ENCODE results near the gene BLVRA. TPM values are rescaled to one million over a fixed set of nuclear protein-coding genes. Genes with fewer than 3 reads are reported as not detected.
"Not testable (repeated sequence)": the region's sequence is repeated elsewhere in the genome, so short reads cannot be mapped to it uniquely, and the experiment has no call there.

Gene BLVRA
- total and polyA plus RNA-seq, 5 experiments from 2014 or later: 9.6 to 33.8 (median 17.8) TPM

DNA sequence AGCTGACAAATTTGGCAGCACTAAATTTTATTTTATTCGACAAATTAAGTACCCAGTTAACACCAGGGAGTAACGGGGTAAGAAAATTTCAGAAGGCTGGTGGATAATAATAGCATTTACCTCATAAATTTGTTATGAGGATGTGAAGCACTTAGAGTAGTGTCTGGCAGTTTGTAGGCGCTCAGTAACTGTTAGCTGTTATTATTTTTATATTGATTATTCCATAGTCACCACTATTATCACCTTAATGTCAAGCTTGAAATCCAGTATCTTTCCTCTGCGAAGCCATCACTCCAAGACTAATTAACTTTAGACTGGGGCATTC lies 28.6 kb upstream of the BLVRA start:
- POLR2A ChIA-PET: interaction anchor here (0.7 to 1.9 kb wide), 7 partner anchors 25 to 798 kb away, joined by 3 to 12 read pairs (median 6); partner anchors contain the start of genes BLVRA, MRPL32, PSMA2 and STK17A
- H3K27ac Mint-ChIP-seq: peak overlapping the region; percentile 83 to 95 (median 92)
- DNase-seq: no peak
- no peak for ATAC-seq
- H3K9me3 Mint-ChIP-seq: no peaks in the 10 kb centered on the region
- H3K36me3 Mint-ChIP-seq: peaks cover 0 to 1% (median under 1%) of the 10 kb centered on the region in 3 donors
- H3K4me3 Mint-ChIP-seq: peak overlapping the region; percentile 90 to 97 (median 94)
- H3K4me1 Mint-ChIP-seq: peaks cover 17 to 48% (median 34%) of the 10 kb centered on the region in 4 donors
- peaks cover 0 to 2% (median 0%) of the 10 kb centered on the region in 5 donors for H3K27me3 Mint-ChIP-seq

DNA sequence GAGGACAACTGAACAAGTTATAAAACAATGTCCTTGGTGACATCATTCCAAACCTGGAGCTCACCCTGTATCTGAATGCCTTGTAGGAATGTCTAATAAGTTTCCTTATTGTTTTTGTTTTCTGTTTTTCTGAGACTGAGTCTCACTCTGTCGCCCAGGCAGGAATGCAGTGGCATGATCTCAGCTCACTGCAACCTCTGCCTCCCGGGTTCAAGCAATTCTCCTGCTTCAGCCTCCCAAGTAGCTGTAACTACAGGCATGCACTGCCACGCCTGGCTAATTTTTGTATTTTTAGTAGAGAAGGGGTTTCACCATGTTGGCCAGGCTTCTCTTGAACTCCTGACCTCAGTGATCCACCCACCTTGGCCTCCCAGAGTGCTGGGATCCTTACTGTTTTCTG lies 27.0 kb upstream of the BLVRA start:
- ATAC-seq, H3K36me3 Mint-ChIP-seq, H3K9me3 Mint-ChIP-seq, DNase-seq, POLR2A ChIA-PET, H3K27me3 Mint-ChIP-seq: not testable (repeated sequence)
- Mint-ChIP-seq H3K4me1 (peaks cover 15 to 37% (median 23%) of the 10 kb centered on the region in 4 donors), H3K4me3 (peak overlapping the region in 2 of 10 donors; percentile 7 to 37), H3K27ac (peak overlapping the region in 1 of 10 donors; percentile 62)

DNA sequence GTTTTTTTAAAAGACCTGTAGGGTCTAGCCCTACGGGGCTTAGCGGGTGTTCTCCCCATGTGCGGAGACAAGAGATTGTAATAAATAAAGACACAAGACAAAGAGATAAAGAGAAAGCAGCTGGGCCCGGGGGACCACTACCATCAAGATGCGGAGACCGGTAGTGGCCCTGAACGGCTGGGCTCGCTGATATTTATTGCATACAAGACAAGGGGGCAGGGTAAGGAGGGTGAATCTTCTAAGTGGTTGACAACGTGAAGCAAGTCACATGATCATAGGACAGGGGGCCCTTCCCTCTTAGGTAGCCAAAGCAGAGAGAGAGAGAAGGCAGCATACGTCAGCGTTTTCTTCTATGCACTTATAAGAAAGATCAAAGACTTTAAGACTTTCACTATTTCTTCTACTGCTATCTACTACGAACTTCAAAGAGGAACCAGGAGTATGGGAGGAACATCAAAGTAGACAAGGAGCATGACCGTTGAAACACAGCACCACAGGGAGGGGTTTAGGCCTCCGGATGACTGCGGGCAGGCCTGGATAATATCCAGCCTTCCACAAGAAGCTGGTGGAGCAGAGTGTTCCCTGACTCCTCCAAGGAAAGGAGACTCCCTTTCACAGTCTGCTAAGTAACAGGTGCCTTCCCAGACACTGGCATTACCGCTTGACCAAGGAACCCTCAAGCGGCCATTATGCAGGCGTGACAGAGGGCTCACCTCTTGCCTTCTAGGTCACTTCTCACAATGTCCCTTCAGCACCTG lies 23.7 kb upstream of the BLVRA start:
- H3K9me3 Mint-ChIP-seq, H3K36me3 Mint-ChIP-seq, H3K4me3 Mint-ChIP-seq, H3K4me1 Mint-ChIP-seq, ATAC-seq, H3K27me3 Mint-ChIP-seq, POLR2A ChIA-PET, DNase-seq: not testable (repeated sequence)
- peak overlapping the region in 1 of 10 donors; percentile 5 for H3K27ac Mint-ChIP-seq

DNA sequence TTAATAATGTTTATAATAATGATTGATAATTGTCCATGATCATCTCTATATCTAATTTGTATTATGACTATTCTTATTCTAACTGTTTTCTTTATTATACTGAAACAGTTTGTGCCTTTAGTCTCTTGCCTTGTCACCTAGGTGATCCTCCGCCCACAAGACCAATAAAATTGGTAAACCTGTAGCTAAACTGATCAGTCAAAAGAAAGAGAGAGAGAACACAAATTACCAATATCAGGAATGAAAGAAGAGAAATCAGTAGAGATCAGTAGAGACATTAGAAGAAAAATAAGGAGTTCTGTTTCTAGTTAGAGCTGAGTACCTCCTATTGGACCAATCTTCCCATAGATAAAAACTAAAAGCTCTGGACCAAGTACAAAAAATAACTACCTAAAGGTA lies 23.1 kb upstream of the BLVRA start:
- Mint-ChIP-seq H3K27me3 (peaks cover 0 to 2% (median 0%) of the 10 kb centered on the region in 5 donors), H3K4me3 (no peak overlapping the region), H3K36me3 (no peaks in the 10 kb centered on the region), H3K27ac (no peak overlapping the region), H3K4me1 (peaks cover 0 to 2% (median under 1%) of the 10 kb centered on the region in 4 donors), H3K9me3 (no peaks in the 10 kb centered on the region)
- ATAC-seq: no peak
- no peak for DNase-seq
- POLR2A ChIA-PET: no interaction called here

DNA sequence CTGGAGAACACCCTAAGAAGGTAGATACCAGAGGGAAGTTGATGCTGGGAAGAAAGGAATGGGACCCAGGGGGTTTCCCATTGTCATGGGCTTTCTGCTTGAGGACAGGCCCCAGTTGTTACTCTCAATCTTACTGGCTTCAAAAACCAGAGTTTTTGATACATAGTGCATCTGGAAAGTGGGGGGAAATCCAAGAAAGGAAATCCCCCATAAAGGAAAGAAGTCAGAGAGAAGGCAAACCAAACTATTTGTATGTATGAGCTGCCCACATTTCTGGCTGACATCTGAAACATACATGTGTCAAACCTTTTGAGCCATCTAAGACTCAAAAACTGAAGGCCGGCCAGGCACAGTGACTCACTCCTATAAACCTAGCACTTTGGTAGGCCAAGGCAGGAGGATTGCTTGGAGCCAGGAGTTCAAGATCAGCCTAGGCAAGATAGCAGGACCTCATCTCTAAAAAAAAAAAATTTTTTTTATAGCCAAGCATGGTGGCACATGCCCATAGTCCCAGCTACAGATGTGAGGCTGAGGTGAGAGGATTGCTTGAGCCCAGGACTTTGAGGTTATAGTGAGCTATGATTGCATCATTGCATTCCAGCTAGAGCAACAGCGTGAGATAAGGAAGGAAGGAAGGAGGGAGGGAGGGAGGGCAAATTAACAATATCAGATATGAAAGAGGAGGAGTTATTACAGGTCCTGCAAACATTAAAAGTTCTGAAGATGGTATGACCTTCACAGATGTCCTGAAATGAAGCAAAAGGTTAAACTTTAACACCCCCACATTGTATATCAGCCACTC lies 22.5 kb upstream of the BLVRA start:
- POLR2A ChIA-PET: no interaction called here
- peaks cover 0 to 2% (median 0%) of the 10 kb centered on the region in 5 donors for H3K27me3 Mint-ChIP-seq
- no peaks in the 10 kb centered on the region for H3K9me3 Mint-ChIP-seq
- H3K4me3 Mint-ChIP-seq: no peak overlapping the region
- no peaks in the 10 kb centered on the region for H3K36me3 Mint-ChIP-seq
- H3K4me1 Mint-ChIP-seq: peaks cover 0 to 2% (median 0%) of the 10 kb centered on the region in 4 donors
- no peak for ATAC-seq
- no peak overlapping the region for H3K27ac Mint-ChIP-seq
- DNase-seq: no peak

DNA sequence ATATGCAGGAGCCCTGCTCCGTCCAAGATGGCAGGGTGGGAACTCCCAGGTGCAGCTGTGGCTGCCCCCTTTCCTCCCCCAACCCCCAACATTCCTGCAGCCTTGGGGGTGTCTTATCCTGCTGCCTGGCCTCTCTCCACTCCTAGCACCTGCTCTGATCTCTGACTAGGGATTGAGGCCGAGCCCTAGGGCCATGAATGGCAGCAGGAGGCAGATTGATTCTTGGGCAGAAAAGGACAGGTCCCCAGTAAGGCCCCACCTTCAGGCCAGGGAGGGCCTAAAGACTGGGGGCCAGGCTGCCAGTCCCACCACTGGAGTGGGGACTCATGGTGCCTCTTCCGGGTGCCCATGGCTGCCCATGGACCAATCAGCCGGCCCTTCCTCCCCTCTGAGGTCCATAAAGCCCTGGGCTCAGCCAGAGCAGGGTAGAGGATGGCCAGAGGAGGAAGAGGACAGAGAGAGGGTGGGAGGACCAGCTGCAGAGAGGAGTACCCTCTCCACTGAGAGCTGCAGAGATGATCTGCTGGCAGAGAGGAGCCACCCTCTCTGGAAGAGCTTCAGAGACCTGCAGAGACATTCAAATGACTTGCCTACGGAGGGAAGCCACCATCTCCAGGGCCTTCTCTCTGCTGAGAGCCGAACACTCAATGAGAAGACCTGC lies 20.9 kb upstream of the BLVRA start:
- H3K27ac Mint-ChIP-seq: no peak overlapping the region

DNA sequence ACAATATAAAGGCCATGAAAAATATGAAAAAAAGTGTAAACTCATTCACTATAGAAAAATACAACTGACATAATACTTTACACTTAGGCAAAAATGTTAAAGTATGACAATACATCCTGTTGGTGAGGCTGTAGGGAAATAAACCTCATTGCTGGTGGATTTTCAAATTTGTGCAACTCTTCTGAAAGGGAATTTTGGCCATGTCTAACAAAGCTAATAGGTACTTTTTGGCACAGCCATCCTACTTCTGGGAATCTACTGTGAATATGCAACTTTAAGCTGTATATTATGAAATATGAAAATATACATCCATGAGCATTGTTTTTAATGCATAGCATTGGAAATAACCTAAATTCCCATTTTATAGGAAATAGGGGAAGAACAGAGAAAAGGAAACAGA lies 15.8 kb upstream of the BLVRA start:
- H3K27ac Mint-ChIP-seq: no peak overlapping the region
- H3K27me3 Mint-ChIP-seq: peaks cover 0 to 13% (median 5%) of the 10 kb centered on the region in 5 donors
- H3K4me1 Mint-ChIP-seq: peaks cover 0 to 2% (median 0%) of the 10 kb centered on the region in 4 donors
- no peak overlapping the region for H3K4me3 Mint-ChIP-seq
- ATAC-seq (no peak), DNase-seq (no peak)
- POLR2A ChIA-PET: no interaction called here
- no peaks in the 10 kb centered on the region for H3K36me3 Mint-ChIP-seq
- H3K9me3 Mint-ChIP-seq: no peaks in the 10 kb centered on the region

More for the DNA sequence above, 20.9 kb upstream of the BLVRA start:
- DNase-seq (no peak), ATAC-seq (no peak)
- Mint-ChIP-seq H3K9me3 (no peaks in the 10 kb centered on the region), H3K4me3 (no peak overlapping the region), H3K36me3 (no peaks in the 10 kb centered on the region), H3K27me3 (peaks cover 0 to 2% (median 0%) of the 10 kb centered on the region in 5 donors), H3K4me1 (peaks cover 0 to 2% (median 0%) of the 10 kb centered on the region in 4 donors)
- POLR2A ChIA-PET: no interaction called here

DNA sequence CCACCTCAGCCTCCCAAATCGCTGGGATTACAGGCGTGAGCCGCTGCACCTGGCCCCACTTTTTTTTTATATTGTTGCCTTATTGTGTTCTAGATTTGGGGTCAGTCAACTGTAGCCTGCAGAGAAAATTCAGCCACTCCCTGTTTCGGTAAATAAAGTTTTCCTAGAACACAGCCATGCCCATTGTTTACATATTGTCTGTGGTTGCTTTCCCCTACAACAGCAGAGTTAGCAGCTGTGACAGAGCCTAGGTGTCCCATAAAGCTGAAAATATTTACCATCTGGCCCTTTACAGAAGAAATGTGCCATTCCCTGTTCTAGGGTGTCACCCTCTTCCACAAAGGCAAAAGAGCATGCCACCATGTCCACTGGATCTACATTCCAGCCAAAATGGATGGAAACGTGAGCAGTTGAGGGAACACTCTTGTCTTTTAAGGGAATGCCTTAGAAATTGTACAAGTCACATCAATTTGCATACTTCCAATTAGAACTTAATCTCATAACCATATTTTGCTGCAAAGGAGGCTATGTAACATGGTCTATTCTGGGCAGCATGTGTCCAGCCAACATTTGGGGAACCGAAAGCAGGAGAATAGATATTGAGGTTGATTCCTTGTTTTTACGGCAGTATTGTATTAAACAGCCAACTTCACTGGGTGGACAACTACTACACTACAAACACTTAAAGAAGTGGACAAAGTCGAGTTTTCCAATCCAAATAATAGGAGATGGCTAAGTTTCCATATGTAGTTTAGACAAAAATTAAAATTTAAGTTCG lies 11.0 kb upstream of the BLVRA start:
- POLR2A ChIA-PET: no interaction called here
- ATAC-seq (no peak), DNase-seq (no peak)
- peaks cover 0 to 13% (median 5%) of the 10 kb centered on the region in 5 donors for H3K27me3 Mint-ChIP-seq
- no peak overlapping the region for H3K4me3 Mint-ChIP-seq
- H3K9me3 Mint-ChIP-seq: no peaks in the 10 kb centered on the region
- peaks cover 0 to 1% (median 0%) of the 10 kb centered on the region in 4 donors for H3K4me1 Mint-ChIP-seq
- no peak overlapping the region for H3K27ac Mint-ChIP-seq
- H3K36me3 Mint-ChIP-seq: no peaks in the 10 kb centered on the region

DNA sequence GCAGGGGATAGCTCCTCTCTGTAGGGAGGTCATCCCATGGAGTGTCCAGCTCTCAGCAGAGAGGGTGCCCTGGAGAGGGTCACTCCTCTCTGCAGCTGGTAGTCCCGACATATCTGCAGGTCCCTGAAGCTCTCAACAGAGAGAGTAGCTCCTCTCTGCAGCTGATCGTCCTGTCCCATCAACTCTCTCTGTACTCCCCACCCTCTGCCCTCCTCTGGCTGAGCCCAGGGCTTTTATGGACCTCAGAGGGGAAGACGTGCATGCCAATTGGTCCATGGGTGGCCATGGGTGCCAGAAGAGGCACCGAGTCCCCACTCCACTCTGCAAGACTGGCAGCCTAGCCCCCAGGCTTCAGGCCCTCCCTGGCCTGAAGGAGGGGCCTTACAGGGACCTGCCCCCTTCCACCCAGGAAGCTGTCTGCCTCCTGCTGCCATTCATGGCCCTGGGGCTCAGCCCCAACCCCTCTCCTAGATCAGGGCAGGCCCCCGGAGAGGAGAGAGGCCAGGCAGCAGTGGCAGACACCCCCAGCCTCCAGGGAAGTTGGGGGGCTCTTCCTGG lies 9.0 kb upstream of the BLVRA start:
- no peak for DNase-seq
- Mint-ChIP-seq H3K27ac (no peak overlapping the region), H3K4me3 (no peak overlapping the region), H3K4me1 (peaks cover 0 to 4% (median 0%) of the 10 kb centered on the region in 4 donors), H3K36me3 (no peaks in the 10 kb centered on the region), H3K9me3 (no peaks in the 10 kb centered on the region), H3K27me3 (peaks cover 0 to 13% (median 5%) of the 10 kb centered on the region in 5 donors)
- POLR2A ChIA-PET: interaction anchor here (0.5 kb wide), 1 partner anchor 613 kb away, joined by 3 read pairs; no protein-coding TSS in a partner anchor
- no peak for ATAC-seq

DNA sequence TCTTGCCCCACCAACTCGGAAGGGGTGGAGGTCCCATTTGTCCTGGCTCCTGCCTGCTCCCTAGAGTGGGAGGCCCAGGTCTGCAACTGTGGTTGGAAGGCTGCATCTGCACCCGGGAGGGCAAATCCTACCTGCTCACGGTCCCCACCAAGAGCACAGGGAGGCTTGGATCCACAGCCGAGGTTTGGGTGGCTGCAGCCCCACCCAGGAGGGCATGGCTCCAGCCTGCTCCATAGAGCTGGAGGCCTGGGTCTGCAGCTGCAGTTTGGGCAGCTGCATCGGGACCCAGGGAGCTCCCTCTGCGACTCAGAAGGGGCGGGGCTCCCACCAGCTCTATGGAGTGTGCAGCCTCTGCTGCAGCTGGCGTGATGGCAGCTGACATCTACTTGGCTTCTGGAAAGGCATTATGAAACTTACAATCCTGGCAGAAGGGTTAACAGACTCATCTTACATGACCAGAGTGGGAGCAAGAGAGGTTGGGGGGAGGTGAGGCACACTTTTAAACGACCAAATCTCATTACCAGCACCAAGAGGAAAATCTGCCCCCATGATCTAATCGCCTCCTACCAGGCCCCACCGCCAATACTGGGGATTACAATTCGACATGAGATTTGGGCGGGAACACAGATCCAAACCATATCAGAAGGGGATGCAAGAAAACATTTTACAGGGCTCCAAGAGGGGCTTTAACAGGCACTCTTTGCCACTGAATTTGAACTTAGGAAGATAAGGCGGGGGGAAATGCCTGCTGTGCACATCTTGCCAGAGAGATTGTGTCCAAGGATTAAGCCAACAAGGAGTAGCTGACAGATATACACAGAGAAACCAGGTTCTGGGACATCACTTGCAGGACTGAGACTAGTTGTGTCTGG lies 8.2 kb upstream of the BLVRA start:
- H3K27ac Mint-ChIP-seq: no peak overlapping the region

DNA sequence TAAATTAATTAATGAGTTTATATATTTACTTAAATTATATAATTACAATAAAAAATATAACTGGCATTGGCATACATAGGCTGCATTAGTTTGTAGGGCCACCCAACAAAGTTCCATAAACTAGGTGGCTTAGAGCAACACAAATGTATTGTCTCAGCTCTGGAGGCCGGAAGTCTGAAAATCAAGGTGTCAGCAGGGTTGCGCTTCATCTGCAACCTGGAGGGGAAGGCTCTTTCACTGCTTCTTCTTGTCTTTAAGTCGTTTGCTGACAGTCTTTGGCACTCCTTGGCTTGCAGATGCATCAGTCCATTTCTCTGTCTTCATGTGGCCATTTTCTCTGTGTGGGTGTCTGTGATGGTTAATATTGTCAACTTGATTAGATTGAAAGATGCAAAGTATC lies 6.1 kb upstream of the BLVRA start:
- peaks cover 2 to 11% (median 5%) of the 10 kb centered on the region in 4 donors for H3K4me1 Mint-ChIP-seq
- peaks cover 0 to 4% (median 0%) of the 10 kb centered on the region in 5 donors for H3K27me3 Mint-ChIP-seq
- H3K36me3 Mint-ChIP-seq: no peaks in the 10 kb centered on the region
- POLR2A ChIA-PET: no interaction called here
- no peak for ATAC-seq
- H3K9me3 Mint-ChIP-seq: no peaks in the 10 kb centered on the region
- no peak overlapping the region for H3K27ac Mint-ChIP-seq
- DNase-seq: no peak
- H3K4me3 Mint-ChIP-seq: no peak overlapping the region

More for the DNA sequence above, 8.2 kb upstream of the BLVRA start:
- H3K36me3 Mint-ChIP-seq: no peaks in the 10 kb centered on the region
- ATAC-seq (no peak), DNase-seq (no peak)
- peaks cover 0 to 13% (median 6%) of the 10 kb centered on the region in 5 donors for H3K27me3 Mint-ChIP-seq
- H3K4me3 Mint-ChIP-seq: no peak overlapping the region
- peaks cover 0 to 7% (median 0%) of the 10 kb centered on the region in 4 donors for H3K4me1 Mint-ChIP-seq
- H3K9me3 Mint-ChIP-seq: no peaks in the 10 kb centered on the region
- POLR2A ChIA-PET: interaction anchor here (0.7 kb wide), 1 partner anchor 86 kb away, joined by 3 read pairs; no protein-coding TSS in a partner anchor

Measured in naive thymus-derived CD8-positive, alpha-beta T cell (primary cell).